HG03469 (cell line): ENCODE measurements around the gene OSBPL10.
"Not testable (repeated sequence)": the region's sequence is repeated elsewhere in the genome, so short reads cannot be mapped to it uniquely, and the experiment has no call there.

Experiments used
- ATAC-seq: cut with Tn5 transposase; IDR thresholded peaks from one replicate; pipeline ENCODE4 v1.9.1; 2021; ENCODE audit warnings: mild to moderate bottlenecking, moderate library complexity, moderate number of reproducible peaks; ENCODE audit not compliant: unreplicated experiment

The OSBPL10 gene

DNA sequence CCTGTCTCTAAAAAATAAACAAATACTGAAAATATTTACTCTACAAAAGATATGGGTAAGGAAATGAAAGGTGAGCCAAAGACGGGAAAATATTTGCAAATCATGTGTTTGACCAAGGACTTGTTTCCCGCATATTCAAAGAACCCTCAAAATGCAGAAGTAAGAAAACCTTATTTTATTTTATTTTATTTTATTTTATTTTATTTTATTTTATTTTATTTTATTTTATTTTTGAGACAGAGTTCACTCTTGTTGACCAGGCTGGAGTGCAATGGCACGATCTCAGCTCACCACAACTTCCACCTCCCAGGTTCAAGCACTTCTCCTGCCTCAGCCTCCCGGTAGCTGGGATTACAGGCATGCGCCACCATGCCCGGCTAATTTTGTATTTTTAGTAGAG is 11.9 kb upstream of the OSBPL10 start:
- not testable (repeated sequence) for ATAC-seq

DNA sequence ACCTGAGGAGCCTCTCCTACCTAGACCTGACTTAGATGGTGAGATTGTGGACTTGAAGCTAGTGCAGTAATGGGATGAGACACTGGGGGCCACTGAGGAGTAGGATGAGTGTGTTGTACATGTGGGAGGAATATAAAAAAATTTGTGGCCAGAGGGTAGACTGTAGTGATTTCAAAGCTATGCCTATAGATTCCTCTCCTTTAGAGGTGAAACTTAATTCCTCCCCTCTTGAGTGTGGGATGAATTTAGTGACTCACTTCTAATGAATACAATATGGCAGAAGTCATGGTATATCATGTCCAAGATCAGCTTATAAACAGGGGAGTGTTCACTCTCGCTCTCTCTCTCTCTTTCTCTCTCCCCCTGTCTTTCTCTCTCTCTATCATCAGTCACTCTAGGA is 7.2 kb upstream of the OSBPL10 start:
- ATAC-seq, result no peak

DNA sequence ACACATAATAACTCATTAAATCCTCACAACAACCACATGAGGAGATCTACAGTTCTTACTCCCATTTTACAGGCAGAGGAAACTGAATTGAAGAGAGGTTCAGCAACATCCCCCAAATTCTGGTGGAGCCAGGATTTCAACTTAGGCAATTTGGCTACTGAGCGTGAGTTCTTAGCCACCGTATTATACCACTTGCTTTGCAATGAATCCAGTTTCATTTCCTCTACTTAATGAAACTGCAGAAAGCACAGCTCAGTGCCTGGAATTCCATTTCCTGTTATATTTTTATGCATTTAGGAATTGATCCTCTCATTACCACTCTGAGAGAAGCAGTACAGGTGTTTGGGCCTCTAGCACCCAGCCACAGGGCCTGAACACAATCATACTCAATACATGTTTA is 4.8 kb upstream of the OSBPL10 start:
- no peak for ATAC-seq

DNA sequence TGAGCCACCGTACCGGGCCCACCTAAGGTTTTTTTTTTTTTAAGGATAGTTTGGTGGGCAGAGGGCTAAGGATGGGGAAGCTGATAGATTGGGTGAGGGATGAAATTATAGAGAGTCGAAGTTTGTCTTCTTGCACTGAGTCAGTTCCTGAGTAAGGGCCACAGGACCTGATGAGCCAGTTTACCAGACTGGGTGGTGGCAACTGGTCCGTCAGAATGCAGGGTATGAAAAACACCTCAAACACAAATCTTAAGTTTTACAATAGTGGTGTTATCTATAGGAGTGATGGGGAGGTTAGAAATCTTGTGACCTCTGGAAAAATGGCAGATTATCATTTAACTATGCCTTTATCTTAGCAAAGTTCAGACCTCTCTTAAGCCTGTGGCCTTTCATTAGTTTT is 3.3 kb upstream of the OSBPL10 start:
- no peak for ATAC-seq

DNA sequence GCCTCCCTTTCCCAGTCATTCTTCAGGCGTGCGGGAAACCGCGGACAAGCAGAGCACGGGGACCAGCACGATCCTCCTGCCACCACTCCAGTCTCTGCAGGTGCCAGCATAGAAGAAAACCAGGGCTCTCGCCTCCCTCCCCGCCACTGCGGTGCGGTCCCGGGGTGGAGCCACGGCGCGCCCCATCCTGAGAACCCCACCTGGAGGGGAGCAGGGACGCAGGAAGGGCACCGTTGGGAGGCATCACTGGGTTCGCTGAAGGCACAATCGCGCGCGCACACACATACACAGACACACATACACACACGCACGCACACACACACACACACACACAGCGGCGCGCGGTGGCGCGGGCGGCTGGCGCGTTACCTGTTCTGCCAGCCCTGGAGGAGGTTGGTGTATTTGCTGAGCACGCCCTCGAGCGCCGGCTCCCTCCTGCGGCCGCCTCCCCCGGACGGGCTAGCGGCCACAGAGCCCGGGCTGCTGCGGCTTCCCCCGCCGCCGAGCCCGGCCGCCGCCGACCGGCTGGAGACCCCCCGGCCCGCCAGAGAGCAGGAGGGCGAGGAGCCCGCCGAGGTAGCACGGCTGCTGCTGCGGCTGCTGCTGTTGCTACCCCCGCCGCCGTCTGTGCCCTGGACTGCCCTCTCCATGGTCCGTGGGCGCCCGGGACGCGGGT is 394 bp downstream of the OSBPL10 start:
- no peak for ATAC-seq

DNA sequence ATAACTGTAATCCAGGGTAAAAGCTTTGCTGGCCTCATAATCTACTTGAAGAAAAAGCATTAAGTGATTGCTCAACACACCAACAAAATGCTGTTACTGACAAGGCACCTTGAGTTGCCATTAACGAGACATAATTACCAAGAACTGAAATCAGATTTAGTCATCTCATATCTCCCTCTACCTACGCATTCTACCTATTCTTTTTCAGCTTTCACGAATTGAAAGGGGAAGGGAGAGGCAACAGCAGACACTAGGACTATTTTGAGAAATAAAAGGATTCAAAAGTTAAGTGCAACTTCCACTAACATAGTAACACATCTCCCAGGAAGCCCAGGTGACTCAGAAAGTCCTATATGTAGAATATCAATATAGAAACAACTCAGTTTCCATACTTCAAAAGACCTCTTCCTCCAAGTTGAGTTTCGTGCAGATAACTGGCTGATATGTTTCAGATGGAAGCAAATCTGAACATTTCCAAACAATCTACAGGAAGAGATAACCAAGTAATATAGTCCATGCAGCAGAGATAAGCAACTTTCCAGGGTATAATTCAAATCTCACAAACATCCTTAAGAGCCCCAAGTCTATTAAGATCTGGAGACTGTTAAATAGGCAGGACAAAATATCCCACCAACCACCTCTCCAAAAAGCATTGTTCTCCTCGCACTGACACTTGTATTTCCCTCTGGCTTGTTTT is 1.9 kb downstream of the OSBPL10 start:
- peak; percentile 47 for ATAC-seq

DNA sequence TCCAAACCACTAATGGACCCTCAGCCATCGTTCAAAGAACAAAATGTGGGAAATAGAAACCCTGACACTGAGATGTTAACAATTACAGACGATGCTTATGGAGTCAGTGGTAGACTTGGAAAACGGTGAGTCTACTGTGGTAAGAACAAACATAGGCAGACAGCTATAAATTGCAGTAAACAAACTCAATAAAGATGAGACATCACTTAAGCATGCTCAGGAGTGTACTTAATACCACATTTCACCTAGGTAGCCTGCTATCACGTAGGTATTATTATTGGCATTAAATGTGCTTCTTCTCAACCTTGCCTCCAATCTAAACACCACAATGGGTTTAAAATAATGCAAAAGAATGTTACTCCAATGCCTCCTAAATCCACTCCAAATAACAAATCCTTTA is 2.5 kb downstream of the OSBPL10 start:
- no peak for ATAC-seq

DNA sequence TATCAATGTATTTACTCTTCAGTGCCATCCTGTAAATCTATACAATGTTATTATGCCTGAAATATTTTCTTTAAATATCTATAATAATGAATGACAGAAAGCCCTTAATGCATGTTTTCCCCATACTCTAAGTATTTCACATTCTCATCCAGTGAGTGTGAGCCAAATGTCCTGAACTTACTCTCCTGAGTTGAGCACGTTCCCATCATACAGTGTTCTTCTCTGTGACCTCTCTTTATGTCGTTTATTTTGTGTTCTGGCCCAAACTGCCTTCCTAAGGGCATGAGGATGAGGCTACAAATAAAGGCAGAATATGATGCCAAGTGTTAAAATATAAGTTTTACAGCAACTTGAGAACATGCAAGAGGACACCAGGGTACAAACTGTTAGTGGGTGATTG is 3.3 kb downstream of the OSBPL10 start:
- no peak for ATAC-seq

DNA sequence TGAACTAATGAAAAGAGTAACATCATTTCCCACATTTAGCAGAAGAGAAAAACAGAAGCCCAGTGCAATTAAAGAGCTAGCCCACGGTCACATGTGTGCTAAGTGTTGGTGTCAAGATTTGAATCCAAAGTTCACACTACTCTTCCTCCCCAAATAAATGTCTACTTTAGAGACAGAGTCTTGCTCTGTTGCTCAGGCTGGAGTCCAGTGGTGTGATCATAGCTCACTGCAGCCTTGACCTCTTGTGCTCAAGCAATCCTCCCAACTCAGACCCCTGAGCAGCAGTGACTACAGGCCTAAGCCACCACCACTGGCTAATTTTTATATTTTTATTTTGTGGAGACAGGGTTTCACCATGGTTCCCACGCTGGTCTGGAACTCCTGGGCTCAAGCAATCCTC is 4.8 kb downstream of the OSBPL10 start:
- ATAC-seq, result no peak

DNA sequence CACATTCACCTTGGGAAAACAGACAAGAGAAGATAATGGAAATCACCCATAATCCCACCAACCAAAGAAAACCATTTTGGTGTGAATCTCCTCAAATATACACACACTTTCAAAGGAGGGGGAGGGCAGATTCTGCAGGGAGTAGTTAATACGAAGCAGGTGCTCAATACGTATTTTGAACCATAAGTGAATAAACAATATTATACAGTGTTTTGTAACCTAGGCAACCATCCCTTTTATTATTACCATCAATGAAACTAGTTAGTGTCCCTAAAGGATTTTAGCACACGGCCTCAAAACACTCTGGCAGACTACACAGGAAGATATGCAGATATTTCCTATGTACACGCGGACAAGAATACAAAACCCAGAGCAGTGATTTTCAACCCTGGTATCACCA is 6.1 kb downstream of the OSBPL10 start:
- no peak for ATAC-seq

DNA sequence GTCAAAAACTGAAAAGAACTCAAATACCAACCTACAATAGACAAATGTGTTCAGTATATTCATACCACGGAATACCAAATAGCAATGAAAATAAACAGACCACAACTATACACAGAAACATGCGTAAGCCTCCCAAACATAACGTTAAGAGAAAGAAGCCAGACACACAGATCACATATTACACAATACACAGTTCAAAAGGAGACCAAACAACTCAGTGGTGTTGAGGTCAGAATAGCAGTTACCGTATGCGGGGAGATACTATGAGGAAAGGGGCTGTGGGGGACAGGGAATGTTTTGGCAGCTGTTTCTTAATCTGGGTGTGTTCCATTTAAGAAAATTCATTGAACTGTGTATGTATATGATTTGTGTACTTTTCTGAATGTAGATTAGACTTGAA is 6.6 kb downstream of the OSBPL10 start:
- ATAC-seq, result no peak

DNA sequence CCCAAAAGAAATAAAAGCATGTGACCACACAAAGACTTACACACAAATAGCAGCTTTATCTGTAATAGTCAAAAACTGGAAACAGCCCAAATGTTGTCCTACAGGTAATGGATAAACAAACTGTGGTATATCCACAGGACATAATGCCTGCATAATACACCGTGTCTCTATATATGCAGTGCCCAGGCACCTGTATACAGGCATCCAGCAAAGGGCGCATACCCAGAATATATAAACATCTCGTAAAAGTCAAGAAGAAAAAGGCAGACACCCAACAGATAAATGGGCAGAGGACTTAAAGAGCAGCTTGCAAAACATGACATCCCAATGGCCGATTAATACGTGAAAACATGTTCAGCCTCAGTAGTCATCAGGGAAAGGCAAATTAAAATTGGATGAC is 7.2 kb downstream of the OSBPL10 start:
- ATAC-seq, result no peak

DNA sequence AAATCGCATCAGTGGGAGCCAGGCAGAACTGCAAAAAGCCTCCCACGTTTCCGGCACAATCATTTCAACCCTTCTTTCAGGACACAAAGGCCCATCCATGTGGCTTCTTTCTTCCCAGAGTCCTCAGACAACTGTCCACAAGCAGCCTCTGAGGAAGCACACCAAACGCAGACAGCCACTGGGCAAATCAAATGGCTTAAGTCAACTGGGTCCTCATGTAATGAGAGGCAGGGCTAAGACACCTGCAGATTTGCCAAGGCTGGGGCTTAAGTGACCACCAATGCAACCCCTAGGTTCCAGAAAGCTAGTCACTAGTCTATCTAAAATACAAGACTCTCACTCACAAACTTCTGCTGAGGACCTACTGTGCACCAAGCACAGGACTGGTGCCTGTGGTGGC is 8.0 kb downstream of the OSBPL10 start:
- no peak for ATAC-seq

DNA sequence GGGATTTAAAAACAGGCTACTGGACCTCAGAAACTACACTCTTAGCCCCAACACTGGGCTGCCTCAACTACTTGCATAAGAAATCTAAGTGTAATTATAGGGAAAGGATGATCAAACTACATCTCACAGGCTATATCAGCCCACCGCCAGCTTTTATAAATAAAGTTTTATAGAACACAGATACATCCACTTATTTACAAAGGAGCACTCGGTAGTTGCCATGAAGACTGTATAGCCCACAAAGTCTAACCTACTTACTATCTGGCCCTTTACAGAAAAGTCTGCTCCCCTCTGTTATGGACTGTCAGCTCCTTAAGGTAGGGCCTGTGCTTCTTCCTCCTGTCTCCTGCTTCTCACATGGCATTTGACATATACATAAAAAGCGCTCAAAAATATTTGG is 9.5 kb downstream of the OSBPL10 start:
- ATAC-seq, result no peak

DNA sequence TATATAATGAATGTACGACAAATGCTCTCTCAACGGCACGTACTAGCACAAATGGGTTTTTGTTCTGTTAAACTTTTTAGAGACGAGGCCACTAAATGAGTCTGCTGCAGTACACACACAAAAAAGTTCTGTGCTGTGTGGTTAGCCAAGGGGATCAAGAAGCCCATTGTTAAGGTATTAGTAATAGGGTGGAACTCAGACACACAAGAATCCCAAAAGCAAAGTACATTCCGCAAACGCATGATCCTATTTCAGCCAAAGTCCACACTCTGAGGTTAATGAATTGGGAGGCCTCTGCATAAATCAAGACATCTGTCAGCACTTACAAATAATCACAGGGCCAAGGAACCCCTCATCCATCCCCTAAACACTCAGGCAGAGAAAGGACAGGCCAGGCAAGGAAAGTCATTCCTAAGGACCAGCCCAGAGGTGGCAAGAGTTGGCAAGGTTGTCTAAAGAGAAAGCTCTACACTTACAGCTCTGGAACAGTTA is 12.1 kb downstream of the OSBPL10 start:
- no peak for ATAC-seq

DNA sequence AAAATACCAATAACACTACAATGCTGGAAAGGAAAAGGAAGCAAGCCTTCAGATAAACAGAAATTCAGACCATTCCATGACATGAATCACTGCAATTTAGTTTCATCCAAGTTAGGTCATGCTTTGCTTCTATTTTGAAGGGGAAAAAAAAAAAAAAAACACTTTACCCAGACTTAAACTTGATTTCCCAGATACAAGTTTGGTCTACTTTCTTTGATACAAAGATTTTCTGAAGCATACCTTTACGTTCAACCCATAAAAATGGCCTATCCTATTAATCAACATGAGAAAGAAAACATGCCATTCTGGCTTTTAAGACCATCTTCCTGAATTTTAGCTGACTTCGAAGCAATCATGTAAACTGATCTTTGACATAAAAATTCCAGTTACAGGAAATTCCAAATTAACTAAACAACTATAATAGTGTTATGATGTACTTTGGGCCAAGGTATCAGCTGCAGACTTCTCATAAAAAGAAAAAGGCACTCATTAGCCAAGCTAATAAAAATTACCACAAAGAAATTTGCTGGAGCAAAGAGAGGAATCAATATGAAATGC is 12.6 kb downstream of the OSBPL10 start:
- ATAC-seq, result no peak

DNA sequence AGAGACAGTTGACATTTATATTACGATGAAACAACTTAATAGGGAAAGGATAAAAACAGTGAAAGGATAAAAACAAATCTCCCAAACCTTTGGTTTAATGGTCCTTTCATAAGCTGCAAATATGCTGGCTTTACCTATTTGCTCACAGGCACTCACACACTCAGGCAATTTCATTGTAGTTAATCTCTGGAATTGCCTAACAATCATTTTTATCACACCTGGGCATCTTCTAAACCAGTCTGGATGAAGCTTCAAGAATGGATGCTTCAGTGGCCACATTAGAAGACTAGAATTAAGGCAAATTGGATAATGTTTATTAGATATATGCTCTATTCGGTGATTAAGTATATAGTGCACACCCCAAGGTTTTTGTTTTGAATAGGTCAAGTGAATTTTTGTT is 13.5 kb downstream of the OSBPL10 start:
- no peak for ATAC-seq

DNA sequence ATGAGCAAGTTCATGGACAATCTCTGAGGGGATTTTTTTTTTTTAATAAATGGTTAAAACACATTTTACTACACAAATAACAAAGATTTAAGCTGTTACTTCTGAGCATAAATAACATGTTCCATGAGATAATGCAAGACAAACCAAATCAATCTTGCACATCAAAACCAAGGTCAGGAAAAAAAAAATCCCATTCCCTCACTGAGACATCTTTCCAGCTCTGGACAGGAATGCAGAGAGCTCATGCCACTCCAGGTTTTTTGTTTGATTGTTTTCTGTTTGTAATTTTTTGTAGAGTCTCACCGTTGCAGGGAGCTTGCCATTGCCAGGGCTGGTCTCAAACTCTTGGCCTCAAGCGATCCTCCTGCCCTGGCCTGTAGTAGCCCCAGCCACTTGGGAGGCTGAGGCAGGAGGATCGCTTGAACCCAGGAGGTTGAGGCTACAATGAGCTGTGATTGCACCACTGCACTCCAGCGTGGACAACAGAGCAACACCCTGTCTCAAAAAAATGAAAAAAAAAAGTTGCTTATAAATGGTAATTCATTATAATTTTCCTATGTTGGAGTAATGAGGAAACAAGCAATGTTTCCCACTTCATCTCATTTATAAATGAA is 14.0 kb downstream of the OSBPL10 start:
- ATAC-seq, result no peak

DNA sequence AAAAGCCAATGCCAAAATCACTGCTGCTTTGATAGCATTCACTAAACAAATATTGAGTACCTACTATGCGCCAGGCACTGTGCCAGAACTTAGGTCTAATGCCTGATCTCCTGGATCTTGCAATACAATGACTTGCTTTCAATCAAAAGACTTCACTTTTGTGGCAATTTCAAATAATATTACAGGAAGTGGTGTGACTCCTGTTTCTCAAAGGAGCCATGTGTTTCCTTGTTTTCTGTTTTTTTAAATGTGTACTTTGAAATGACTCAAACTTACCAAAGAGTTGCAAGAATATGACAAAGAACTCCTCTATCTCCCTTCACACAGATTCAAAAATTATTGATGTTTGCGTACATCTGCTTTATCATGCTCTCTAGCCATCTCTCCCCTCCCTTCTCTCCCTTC is 18.3 kb downstream of the OSBPL10 start:
- ATAC-seq, result no peak

DNA sequence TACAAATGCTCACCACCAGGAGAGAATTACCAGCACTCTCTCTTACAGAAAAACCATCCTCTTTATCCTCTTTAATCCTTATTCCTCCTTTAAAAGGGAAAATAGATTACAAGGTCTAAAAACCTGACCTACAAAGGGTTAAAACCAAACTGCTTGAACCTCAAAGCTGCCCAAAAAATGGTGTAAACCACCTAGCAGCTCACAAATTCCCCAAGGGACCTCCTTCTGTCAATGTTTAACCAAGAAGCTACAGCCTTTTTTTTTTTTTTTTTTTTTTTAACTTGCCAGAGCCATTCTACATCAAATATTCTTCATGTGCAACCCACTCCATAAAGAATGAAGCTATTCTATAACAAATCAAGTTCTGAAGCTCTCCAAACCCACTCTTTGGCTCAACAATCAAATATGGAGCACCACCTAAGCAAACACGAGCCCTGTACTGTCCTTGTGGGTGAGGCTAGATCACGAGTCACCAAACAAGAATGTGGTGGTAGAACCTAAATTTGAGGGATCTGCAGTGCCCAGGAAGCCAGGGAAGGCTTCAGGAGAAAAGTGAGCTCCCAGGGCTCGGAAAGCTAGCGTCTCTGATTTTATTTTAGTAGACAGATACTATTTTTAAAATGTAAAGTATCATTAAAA is 20.1 kb downstream of the OSBPL10 start:
- ATAC-seq, result no peak
